ENCODE results near the gene CTSH.
A peak's percentile ranks its signal among the peaks of the same experiment; 100 is the strongest.
"Not testable (repeated sequence)": the region's sequence is repeated elsewhere in the genome, so short reads cannot be mapped to it uniquely, and the experiment has no call there.

CTSH gene

GRCh38 chr15:78938658-78939488 is 6.0 kb downstream of the CTSH start:
- no peak for DNase-seq

DNA sequence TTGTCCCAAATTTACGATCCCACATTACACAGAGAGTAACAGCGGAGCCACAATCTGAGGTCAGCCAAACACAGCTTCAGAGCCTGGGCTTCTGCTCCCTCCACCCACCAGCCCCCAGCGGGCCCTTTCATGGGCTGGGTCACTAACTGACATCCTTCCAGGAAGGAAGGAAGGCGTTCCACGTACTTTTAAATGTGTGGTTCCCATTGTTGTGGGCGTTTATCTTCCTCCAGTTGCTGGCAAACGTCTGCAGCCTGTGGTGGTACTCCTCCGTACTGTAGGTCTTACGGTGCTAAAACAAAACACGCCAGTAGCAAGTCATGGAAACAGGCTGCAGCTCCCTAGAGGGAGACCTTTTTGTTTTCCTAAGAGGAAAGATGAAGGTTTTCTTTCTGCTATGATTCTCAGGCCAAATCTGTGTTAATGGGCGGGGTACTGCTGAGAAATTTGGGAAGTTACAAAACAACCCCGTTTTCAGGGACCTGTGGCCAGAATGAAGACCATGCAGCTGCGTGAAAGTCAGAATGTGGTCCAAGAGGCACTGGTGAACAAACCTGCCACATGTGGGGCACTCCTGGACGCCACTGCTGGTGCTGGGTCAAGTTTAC is 7.6 kb downstream of the CTSH start:
- no peak for DNase-seq

DNA sequence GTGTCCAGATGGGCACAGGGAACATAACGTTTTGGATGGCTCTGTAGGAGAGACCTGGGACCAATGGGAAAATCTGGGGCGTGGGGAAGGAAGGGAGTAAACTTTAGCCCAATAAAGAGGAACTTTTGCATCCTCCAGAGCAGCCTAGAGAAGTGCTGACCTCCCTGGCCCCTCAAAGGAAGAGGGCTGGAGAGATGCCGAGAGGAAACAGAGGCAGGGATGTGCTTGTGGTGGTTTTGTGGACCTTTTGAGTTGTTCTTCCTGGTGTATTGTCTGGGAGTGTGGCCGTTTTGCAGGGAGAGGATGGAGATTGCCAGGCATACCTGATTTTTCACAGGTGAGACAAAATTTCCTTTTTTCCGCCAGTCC is 10.2 kb downstream of the CTSH start:
- no peak for DNase-seq

GRCh38 chr15:78933823-78934654 is 10.8 kb downstream of the CTSH start:
- no peak for DNase-seq

DNA sequence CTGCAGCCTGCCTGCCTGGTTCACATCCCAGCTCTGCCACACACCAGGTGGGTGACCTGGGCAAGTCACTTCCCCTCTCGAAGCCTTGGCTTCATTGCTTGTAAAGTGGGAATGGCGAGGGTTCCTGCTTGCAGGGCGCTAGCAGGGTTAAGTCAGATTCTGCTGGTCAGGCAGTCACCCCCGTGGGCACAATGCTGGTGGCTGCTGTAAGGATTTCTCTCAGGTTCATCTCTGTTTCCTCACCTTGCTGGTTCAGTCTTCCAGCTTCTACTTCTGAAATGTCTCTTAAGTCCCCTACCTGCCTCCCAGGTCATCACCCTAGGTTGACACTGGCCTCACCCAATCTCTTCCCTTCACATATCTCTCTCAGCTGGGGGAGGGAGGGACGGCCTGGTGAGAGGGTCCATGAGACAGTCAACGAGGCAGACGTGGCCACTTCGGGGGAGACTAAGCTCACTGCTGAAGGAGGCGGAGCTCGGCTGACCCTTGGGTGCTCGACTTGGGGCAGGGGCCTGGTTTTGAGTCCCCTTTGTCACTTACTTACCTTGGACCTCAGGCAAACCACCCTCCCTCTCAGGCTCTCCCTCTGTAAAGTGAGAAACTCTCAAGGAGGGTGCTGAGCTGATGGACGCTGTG is 11.5 kb downstream of the CTSH start:
- DNase-seq = no peak

DNA sequence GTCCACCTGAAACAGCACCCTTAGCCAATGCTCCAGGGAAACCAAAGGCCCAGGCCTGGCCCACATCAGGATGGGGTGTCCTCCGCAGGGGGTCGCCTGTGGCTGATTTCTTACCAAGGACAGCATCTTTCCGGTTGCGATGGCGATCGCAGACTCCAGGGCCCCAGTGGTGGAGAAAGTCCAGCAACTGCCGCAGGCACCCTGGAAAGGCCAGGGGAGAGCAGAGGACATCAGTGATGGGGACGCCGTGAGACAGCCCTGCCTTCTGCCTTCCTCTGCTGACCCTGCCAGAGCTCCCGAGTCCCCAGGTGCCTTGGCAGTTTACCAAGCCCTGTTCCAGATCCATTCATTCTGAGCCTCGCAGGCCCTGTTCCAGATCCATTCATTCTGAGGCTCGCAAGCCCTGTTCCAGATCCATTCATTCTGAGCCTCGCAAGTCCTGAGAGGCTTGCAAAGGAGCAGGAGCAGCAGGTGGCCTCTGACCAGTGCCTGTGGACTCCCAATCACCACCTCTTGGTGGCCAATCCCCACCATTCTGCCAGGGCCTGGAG is 12.5 kb downstream of the CTSH start:
- no peak for DNase-seq

DNA sequence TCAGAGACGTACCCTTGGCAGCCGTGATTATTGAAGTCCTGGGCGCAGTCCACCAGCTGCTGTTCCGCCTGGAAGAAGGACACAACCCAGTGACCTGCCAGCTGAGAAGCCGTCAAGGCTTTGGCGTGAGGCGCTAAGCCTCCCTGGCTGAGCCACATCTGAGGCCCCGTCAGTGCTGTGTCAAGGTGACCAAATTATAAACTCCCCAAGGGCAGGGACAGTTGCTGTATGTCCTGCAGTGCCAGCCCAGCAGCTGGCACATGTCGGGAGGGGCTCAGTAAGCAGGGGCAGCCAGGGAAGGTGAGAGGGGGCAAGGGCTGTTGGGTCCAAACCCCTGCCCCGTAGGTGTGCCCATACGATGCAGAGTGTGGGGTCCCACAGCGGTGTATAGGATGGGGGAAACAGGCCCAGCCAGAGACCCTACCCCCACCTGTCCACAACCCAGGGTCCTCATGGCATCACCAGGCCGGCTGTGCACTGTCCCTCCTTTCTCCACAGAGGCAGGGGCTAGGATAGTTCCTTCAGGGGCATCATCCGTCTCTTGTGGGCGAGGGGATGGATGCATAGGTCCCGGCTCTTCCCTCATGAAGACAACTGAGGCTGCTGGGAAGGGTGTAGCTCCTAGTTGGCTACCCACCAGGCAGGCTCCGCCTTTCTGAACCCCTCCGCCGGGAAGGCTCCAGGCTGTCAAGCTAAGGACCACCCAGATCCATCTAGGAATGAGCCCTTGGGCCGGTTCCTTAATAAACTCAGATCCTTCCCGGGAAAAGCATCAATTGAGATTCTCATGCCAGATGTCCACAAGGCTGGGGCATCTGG is 13.2 kb downstream of the CTSH start:
- no peak for DNase-seq

- peak; percentile 81 for DNase-seq
Observed at GRCh38 chr15:78930577-78931388, 14.1 kb downstream of the CTSH start.

GRCh38 chr15:78929536-78930264 is 15.1 kb downstream of the CTSH start:
- no peak for DNase-seq

DNA sequence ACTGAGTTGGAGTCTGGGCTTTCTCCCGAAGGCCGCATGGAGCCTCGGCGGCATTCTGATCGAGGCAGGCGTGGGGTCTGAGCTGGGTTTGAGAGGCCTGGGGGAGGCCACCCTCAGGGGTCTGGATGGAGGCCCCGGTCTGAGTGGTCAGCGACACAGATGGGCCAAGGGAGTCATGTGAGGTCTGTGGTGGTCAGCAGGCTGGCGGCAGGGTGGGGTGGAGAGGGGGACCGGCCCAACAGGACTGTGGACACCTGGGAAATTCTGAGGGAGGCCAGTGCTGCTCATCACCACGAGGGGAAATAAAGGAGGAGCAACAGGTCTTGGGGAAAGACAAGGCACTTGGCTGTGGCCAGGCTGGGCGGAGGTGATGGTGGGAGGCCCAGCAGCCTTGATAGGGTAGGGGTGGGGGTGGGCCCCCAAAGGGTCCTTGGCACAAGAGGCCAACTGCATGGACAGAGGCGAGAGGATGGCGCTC is 16.2 kb downstream of the CTSH start:
- no peak for DNase-seq

- DNase-seq = not testable (repeated sequence)
Observed at GRCh38 chr15:78928176-78928575, 16.7 kb downstream of the CTSH start.

GRCh38 chr15:78927077-78927790 is 17.6 kb downstream of the CTSH start:
- DNase-seq = no peak

GRCh38 chr15:78925956-78926743 is 18.7 kb downstream of the CTSH start:
- DNase-seq = no peak

GRCh38 chr15:78925076-78925624 is 19.7 kb downstream of the CTSH start:
- no peak for DNase-seq

- DNase-seq = no peak
Observed at GRCh38 chr15:78923480-78924360, 21.1 kb downstream of the CTSH start.

- no peak for DNase-seq
Observed at GRCh38 chr15:78923015-78923414, 21.8 kb downstream of the CTSH start.

DNA sequence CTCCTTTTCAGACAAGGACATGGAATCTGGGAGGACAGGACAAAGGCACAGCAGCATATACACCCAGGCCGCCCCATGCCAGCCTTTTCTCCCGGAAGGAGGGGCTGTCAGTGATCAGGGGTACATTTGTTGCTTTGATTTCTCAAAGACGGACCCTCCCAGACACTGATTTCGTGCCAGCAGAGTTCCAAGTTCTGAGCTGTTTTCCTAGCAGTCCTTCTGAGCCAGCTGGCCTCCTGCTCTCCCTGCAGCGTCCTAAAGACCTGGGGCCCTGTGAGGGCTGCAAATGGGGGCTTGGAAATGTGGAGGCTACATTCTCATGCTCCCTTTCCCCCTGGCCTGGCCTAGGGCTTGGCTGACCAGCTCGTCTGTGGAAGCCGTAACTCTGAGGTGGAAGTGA is 22.3 kb downstream of the CTSH start:
- DNase-seq = no peak
